ENCODE measurements around the gene MCMBP.

MCMBP gene

DNA sequence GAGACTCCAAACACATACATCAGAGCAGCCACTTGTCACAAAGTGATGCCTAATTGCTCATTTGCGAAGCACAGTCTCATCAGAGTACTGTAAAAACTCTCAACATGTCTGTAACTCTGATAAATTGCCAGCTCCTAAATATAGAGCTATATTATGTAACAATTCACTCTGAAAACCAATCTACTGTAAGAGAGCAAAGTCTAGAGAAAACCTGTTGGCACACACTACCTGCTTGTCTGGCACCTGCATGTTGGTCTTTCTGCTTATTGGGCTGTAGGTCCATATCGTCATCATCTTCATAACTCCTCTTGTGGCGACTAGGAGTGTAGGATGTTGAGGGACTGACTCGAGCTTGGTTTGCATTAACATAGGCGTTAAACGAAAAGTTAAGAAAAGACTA, 19.8 kb downstream of the MCMBP start:
- DNase-seq (ENCODE audit: low read depth, low spot score), result no peak
- CTCF ChIA-PET, result interaction anchor here (0.8 to 18.3 kb wide), 7 partner anchors 13 to 245 kb away, joined by 3 to 664 read pairs (median 4); no protein-coding TSS in a partner anchor
- TF ChIP-seq, protein P1, sequence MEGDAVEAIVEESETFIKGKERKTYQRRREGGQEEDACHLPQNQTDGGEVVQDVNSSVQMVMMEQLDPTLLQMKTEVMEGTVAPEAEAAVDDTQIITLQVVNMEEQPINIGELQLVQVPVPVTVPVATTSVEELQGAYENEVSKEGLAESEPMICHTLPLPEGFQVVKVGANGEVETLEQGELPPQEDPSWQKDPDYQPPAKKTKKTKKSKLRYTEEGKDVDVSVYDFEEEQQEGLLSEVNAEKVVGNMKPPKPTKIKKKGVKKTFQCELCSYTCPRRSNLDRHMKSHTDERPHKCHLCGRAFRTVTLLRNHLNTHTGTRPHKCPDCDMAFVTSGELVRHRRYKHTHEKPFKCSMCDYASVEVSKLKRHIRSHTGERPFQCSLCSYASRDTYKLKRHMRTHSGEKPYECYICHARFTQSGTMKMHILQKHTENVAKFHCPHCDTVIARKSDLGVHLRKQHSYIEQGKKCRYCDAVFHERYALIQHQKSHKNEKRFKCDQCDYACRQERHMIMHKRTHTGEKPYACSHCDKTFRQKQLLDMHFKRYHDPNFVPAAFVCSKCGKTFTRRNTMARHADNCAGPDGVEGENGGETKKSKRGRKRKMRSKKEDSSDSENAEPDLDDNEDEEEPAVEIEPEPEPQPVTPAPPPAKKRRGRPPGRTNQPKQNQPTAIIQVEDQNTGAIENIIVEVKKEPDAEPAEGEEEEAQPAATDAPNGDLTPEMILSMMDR (IDR thresholded peaks at IDR 0.05; ENCODE audit: insufficient read depth, low read length, missing control alignments), result no peak
- POLR2A ChIA-PET, result no interaction called here
- H3K4me3 ChIP-seq (ENCODE audit: low read depth, low read length), result no peak overlapping the region

DNA sequence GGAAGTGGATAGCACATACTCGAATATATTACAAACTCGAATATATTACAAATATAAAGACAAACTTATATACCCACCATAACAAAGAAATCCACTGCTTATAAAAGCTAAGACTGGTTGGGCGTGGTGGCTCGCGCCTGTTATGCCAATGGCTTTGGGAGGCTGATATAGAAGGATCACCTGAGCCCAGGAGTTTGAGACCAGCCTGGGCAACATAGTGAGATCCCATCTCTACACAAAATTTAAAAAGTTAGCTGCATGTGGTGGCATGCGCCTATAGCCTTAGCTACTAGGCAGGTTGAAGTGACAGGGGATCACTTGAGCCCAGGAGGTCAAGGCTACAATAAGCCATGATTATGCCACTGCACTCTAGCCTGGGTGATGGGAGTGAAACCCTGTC, 20.4 kb downstream of the MCMBP start:
- TF ChIP-seq, protein P1 (IDR thresholded peaks at IDR 0.05; ENCODE audit: insufficient read depth, low read length, missing control alignments), result no peak
- no peak for DNase-seq (ENCODE audit: low read depth, low spot score)
- ChIA-PET POLR2A (no interaction called here), CTCF (interaction anchor here (0.8 to 18.3 kb wide), 7 partner anchors 7 to 244 kb away, joined by 3 to 664 read pairs (median 4); no protein-coding TSS in a partner anchor)
- no peak overlapping the region for H3K4me3 ChIP-seq (ENCODE audit: low read depth, low read length)

DNA sequence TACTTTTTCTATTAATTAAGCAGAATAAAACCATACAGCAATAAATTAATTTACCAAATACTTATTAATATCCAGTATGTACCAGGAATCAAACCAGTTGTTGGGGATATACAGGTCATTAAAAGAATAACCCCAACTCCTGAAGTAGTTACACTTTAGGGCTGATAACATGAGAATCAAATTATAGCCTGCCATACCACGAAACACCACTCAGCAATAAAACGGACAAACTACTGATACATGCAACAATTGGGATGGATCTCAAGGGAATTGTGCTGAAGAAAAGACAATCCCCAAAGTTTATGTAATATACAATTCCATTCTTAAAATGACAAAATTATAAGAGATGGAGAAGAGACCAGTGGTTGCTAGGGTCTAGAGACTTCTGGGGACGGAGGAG, 22.7 kb downstream of the MCMBP start:
- ChIA-PET POLR2A (no interaction called here), CTCF (interaction anchor here (3.0 to 3.5 kb wide), 2 partner anchors 10 to 99 kb away, joined by 22 to 29 read pairs; no protein-coding TSS in a partner anchor)
- H3K4me3 ChIP-seq (ENCODE audit: low read depth, low read length), result no peak overlapping the region
- no peak for DNase-seq (ENCODE audit: low read depth, low spot score)
- TF ChIP-seq, protein P1 (IDR thresholded peaks at IDR 0.05; ENCODE audit: insufficient read depth, low read length, missing control alignments), result no peak

DNA sequence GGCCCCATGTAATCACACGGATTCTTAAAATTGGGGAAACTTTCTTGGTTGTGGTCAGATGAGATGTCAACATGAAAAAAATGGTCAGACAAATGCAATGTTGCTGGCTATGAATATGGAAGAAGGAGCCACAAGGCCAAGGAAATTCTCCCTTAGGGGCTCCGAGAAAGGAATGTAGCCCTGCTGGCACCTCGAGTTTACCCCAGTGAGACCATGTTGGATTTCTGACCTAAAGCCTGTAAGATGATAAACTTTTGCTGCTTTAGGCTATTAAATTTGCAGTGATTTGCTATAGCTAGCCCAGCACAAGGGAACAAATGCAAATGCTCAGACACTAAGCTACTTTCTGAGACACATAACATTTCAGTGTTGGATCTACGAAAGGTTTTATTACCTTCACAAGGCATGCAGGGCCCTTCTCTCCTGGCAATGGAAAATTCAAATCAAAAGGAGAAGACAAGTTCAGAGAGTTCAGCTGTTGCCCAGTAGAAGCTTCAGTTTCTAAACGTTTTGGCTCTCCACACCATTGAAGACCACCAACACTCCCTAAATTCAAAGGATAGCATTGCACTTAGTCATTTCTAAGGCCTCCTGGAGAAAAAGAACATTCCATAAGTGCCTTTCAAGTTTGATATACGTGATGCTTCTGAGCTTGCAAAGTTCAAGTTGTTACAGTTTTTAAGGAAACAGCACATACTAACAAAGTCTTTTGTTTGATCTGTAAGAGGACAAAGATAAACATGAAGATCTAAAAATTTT, 23.4 kb downstream of the MCMBP start:
- TF ChIP-seq, protein P1 (IDR thresholded peaks at IDR 0.05; ENCODE audit: insufficient read depth, low read length, missing control alignments), result no peak
- CTCF ChIA-PET, result interaction anchor here (0.9 to 3.5 kb wide), 3 partner anchors 11 to 106 kb away, joined by 6 to 29 read pairs (median 22); no protein-coding TSS in a partner anchor
- POLR2A ChIA-PET, result no interaction called here
- no peak overlapping the region for H3K4me3 ChIP-seq (ENCODE audit: low read depth, low read length)
- peak; percentile 46 for DNase-seq (ENCODE audit: low read depth, low spot score)

DNA sequence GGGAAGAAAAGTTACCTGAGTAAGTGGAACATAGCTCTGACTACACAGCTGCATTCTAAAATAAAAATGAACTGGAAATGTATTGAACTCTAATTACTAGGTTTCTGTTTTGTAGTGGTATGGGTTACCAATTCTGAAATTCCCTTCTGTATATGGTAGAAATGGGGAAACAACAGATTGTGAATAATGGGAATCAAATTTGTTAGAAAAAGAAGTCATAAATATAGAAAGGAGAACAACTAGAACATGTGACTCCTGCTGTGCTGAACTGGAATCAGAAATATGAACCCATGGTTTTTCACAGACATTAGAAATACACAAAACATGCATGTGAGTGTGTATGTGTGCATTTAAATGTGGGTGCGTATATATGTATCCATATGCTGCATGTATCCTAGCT, 27.0 kb downstream of the MCMBP start:
- no peak overlapping the region for H3K4me3 ChIP-seq (ENCODE audit: low read depth, low read length)
- ChIA-PET CTCF (interaction anchor here (1.0 to 2.8 kb wide), 5 partner anchors 14 to 159 kb away, joined by 3 to 17 read pairs (median 6); no protein-coding TSS in a partner anchor), POLR2A (no interaction called here)
- TF ChIP-seq, protein P1 (IDR thresholded peaks at IDR 0.05; ENCODE audit: insufficient read depth, low read length, missing control alignments), result no peak
- no peak for DNase-seq (ENCODE audit: low read depth, low spot score)

DNA sequence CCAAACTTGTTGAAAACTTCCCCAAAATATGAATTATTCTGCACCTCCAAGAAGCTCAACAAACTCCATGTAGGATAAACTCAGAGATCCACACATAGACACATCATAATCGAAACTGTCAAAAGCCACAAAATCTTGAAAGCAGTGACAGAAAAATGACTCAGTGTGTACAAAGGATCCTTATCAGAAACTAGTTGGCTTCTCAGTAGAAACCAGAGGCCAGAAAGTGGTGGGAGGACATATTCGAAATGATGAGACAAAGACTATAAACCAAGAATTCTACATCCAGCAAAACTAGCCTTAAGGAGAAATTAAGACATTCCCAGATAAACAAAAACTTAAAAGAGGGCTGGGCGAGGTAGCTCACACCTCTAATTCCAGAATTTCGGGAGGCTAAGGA, 38.5 kb downstream of the MCMBP start:
- CTCF ChIA-PET, result no interaction called here

More for the DNA sequence above, 38.5 kb downstream of the MCMBP start:
- DNase-seq (ENCODE audit: low read depth, low spot score), result no peak
- TF ChIP-seq, protein P1 (IDR thresholded peaks at IDR 0.05; ENCODE audit: insufficient read depth, low read length, missing control alignments), result no peak
- POLR2A ChIA-PET, result no interaction called here
- no peak overlapping the region for H3K4me3 ChIP-seq (ENCODE audit: low read depth, low read length)
